ENCODE results near the gene PLEKHJ1.

DNA sequence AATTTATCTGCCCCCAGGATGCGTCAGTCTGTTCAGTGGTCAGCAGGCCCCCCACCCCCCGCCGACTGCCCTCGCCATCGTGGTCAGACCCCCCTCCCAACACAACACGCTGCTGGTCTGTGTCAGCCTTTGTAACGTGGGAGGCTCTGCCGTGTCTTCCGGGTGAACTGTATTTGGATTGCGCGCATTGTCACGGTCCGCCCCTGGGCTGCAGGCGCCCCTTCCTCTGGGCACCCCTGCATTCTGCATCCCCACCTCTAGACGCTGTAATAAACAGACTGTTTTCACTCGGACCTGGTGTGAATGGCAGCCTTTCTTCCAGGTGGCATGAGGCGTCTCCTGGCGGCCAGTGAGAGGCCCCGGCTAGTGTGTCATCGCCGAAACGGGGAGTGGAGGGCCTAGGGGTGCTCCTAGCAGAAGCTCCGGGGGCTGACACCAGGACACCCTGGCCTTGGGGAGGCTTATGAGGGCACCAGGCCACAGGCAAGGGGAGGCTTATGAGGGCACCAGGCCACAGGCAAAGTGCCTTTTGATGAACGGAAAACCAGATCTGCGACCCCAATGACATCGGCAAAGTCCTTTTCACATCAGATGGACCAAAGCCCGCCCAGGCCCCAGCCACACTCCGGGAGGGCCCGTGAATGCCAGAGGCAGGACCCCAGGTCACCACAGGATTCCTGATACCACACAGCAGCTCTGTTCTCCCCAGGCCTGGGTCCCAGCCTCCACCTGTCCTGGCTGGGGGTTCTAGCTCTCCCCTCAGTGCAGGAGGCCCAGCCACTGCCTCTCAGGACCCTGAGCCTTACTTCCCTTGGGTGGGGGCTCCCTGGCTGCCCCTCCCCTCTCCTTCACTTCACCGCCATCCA, 3.6 kb downstream of the PLEKHJ1 start:
- no peak for TF ChIP-seq POLR2A (IDR thresholded peaks at IDR 0.05)
- TF ChIP-seq, protein P1, sequence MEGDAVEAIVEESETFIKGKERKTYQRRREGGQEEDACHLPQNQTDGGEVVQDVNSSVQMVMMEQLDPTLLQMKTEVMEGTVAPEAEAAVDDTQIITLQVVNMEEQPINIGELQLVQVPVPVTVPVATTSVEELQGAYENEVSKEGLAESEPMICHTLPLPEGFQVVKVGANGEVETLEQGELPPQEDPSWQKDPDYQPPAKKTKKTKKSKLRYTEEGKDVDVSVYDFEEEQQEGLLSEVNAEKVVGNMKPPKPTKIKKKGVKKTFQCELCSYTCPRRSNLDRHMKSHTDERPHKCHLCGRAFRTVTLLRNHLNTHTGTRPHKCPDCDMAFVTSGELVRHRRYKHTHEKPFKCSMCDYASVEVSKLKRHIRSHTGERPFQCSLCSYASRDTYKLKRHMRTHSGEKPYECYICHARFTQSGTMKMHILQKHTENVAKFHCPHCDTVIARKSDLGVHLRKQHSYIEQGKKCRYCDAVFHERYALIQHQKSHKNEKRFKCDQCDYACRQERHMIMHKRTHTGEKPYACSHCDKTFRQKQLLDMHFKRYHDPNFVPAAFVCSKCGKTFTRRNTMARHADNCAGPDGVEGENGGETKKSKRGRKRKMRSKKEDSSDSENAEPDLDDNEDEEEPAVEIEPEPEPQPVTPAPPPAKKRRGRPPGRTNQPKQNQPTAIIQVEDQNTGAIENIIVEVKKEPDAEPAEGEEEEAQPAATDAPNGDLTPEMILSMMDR (IDR thresholded peaks at IDR 0.05) = no peak
